ENCODE results near the gene CDT1. TPM values are rescaled to one million over a fixed set of nuclear protein-coding genes. Genes with fewer than 3 reads are reported as not detected.

The CDT1 gene
- total and polyA plus RNA-seq, 2 donors (not counting 1 experiment from before 2014, with no cell fraction given) = 1.3 to 3.6 TPM

DNA sequence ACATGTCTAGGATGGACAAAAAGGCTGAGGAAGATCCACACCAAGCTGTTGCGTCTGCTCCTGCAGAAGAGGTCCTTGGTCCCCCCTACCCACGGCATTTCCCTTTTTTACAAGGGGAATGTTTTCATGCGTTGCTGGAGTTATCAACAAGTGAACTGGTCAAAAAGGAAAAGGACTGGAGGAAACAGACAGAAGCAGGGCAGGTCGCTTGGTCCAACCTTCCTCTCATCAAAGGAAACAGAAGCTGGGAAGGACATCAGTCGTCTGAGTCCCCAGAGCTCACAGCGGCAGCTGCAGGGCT is 44.7 kb upstream of the CDT1 start:
- no peaks in the 10 kb centered on the region for H3K9me3 ChIP-seq (ENCODE audit: control insufficient read depth, insufficient read depth, low read depth, low read length)
- H3K27ac ChIP-seq (ENCODE audit: insufficient read depth, low read length) = no peak overlapping the region
- H3K4me3 ChIP-seq (replicated peaks in 1 of 4; ENCODE audit: control extremely low read depth in 1 of 4, insufficient read depth in 1 of 4, low read depth in 3 of 4, low read length in 4 of 4) = no peak overlapping the region
- peaks cover 21% of the 10 kb centered on the region for H3K4me1 ChIP-seq (ENCODE audit: control insufficient read depth, extremely low read depth, insufficient read depth, low read length)
- H4K20me1 ChIP-seq (ENCODE audit: control insufficient read depth, extremely low read depth, insufficient read depth, low read length) = no peaks in the 10 kb centered on the region
- H3K79me2 ChIP-seq (ENCODE audit: control insufficient read depth, insufficient read depth, low read length) = peaks cover 96% of the 10 kb centered on the region
- DNase-seq (ENCODE audit: low read depth in 2 of 2) = no peak
- TF ChIP-seq, protein P1, sequence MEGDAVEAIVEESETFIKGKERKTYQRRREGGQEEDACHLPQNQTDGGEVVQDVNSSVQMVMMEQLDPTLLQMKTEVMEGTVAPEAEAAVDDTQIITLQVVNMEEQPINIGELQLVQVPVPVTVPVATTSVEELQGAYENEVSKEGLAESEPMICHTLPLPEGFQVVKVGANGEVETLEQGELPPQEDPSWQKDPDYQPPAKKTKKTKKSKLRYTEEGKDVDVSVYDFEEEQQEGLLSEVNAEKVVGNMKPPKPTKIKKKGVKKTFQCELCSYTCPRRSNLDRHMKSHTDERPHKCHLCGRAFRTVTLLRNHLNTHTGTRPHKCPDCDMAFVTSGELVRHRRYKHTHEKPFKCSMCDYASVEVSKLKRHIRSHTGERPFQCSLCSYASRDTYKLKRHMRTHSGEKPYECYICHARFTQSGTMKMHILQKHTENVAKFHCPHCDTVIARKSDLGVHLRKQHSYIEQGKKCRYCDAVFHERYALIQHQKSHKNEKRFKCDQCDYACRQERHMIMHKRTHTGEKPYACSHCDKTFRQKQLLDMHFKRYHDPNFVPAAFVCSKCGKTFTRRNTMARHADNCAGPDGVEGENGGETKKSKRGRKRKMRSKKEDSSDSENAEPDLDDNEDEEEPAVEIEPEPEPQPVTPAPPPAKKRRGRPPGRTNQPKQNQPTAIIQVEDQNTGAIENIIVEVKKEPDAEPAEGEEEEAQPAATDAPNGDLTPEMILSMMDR (conservative IDR thresholded peaks at IDR 0.05 in 1 of 2, IDR thresholded peaks at IDR 0.05 in 1 of 2; ENCODE audit: low read depth in 1 of 2, low read length in 2 of 2) = no peak
- no peak for TF ChIP-seq EZH2 (IDR thresholded peaks at IDR 0.05; ENCODE audit: low read length, missing control alignments)
- no peak overlapping the region for H2AFZ ChIP-seq (ENCODE audit: low read length)
- H3K27me3 ChIP-seq (ENCODE audit: control insufficient read depth, insufficient read depth, low read length) = no peaks in the 10 kb centered on the region
- no peak overlapping the region for H3K9ac ChIP-seq (ENCODE audit: insufficient read depth, low read length)
- H3K4me2 ChIP-seq (ENCODE audit: extremely low read depth, insufficient read depth, low read length) = peak overlapping the region; percentile 40
- H3K36me3 ChIP-seq (ENCODE audit: control insufficient read depth, insufficient read depth, low read length) = peaks cover 6% of the 10 kb centered on the region

DNA sequence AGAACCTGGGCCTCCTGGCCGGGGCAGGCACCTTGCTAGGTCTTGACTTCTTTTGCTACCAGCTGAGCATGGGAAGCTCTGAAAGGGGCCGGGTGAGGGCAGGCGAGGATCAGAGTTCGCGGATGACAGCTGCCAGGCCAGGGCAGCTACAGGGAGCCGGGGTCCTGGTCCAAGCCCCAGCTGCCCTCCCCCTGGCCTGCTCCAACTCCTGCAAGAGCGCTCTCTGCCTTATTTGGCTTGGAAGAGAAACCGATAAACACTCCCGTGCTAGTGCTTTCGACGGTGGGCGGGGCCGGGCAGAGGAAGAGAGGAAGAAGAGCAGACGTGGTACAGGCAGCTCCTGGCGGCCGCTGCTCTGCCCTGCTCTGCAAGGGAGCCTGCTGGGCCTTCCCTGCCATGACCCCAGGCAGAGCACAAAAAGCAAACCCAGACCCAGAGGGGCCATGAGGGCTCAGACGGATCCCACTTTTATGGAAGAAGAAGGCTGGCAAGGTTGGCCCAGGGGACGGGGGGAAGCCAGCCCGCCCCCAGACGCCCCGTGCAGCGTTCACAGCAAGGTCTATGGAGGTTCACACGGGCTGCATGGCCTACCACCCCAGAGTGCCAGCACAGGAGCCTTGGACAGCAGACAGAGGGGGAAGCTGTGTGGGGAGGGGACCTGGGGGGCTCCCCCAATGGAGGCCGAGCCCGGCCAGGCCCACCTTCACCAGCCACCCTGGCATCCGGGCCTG is 44.2 kb upstream of the CDT1 start:
- peaks cover 7% of the 10 kb centered on the region for H3K36me3 ChIP-seq (ENCODE audit: control insufficient read depth, insufficient read depth, low read length)
- H2AFZ ChIP-seq (ENCODE audit: low read length) = no peak overlapping the region
- no peak overlapping the region for H3K27ac ChIP-seq (ENCODE audit: insufficient read depth, low read length)
- H3K27me3 ChIP-seq (ENCODE audit: control insufficient read depth, insufficient read depth, low read length) = no peaks in the 10 kb centered on the region
- H3K9me3 ChIP-seq (ENCODE audit: control insufficient read depth, insufficient read depth, low read depth, low read length) = no peaks in the 10 kb centered on the region
- H3K9ac ChIP-seq (ENCODE audit: insufficient read depth, low read length) = no peak overlapping the region
- peaks cover 19% of the 10 kb centered on the region for H3K4me1 ChIP-seq (ENCODE audit: control insufficient read depth, extremely low read depth, insufficient read depth, low read length)
- DNase-seq (ENCODE audit: low read depth in 2 of 2) = peak; percentile 28 to 70
- no peaks in the 10 kb centered on the region for H4K20me1 ChIP-seq (ENCODE audit: control insufficient read depth, extremely low read depth, insufficient read depth, low read length)
- H3K4me2 ChIP-seq (ENCODE audit: extremely low read depth, insufficient read depth, low read length) = peak overlapping the region; percentile 40
- H3K4me3 ChIP-seq (replicated peaks in 1 of 4; ENCODE audit: control extremely low read depth in 1 of 4, insufficient read depth in 1 of 4, low read depth in 3 of 4, low read length in 4 of 4) = no peak overlapping the region
- TF ChIP-seq, protein P1 (conservative IDR thresholded peaks at IDR 0.05 in 1 of 2, IDR thresholded peaks at IDR 0.05 in 1 of 2; ENCODE audit: low read depth in 1 of 2, low read length in 2 of 2) = no peak
- no peak for TF ChIP-seq EZH2 (IDR thresholded peaks at IDR 0.05; ENCODE audit: low read length, missing control alignments)
- peaks cover 96% of the 10 kb centered on the region for H3K79me2 ChIP-seq (ENCODE audit: control insufficient read depth, insufficient read depth, low read length)

DNA sequence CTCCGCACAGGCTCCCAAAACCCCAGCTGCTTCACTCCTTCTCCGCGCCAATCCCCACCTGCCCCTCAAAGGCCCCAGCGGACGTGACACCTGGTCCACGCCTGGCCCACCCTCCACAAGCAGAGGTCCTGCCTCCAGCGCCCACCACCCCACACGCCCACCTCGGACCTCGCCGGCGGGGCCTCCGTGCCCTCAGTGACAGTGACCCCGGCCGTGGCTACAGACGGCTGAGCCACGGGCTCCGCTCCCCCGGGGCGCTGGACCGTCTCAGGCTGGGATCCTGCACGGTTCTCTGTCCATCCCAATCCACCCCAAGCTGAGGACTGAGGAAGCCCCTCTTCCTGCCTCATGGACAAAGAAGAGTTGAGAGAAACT is 43.6 kb upstream of the CDT1 start:
- Histone ChIP-seq H2AFZ (ENCODE audit: low read length) (no peak overlapping the region), H3K9ac (ENCODE audit: insufficient read depth, low read length) (no peak overlapping the region), H3K79me2 (ENCODE audit: control insufficient read depth, insufficient read depth, low read length) (peaks cover 95% of the 10 kb centered on the region), H4K20me1 (ENCODE audit: control insufficient read depth, extremely low read depth, insufficient read depth, low read length) (no peaks in the 10 kb centered on the region), H3K36me3 (ENCODE audit: control insufficient read depth, insufficient read depth, low read length) (peaks cover 7% of the 10 kb centered on the region), H3K4me1 (ENCODE audit: control insufficient read depth, extremely low read depth, insufficient read depth, low read length) (peaks cover 19% of the 10 kb centered on the region), H3K27ac (ENCODE audit: insufficient read depth, low read length) (no peak overlapping the region), H3K4me3 (replicated peaks in 1 of 4; ENCODE audit: control extremely low read depth in 1 of 4, insufficient read depth in 1 of 4, low read depth in 3 of 4, low read length in 4 of 4) (no peak overlapping the region), H3K27me3 (ENCODE audit: control insufficient read depth, insufficient read depth, low read length) (no peaks in the 10 kb centered on the region), H3K9me3 (ENCODE audit: control insufficient read depth, insufficient read depth, low read depth, low read length) (no peaks in the 10 kb centered on the region), H3K4me2 (ENCODE audit: extremely low read depth, insufficient read depth, low read length) (no peak overlapping the region)
- TF ChIP-seq, protein P1 (conservative IDR thresholded peaks at IDR 0.05 in 1 of 2, IDR thresholded peaks at IDR 0.05 in 1 of 2; ENCODE audit: low read depth in 1 of 2, low read length in 2 of 2) = no peak
- no peak for TF ChIP-seq EZH2 (IDR thresholded peaks at IDR 0.05; ENCODE audit: low read length, missing control alignments)
- DNase-seq (ENCODE audit: low read depth in 2 of 2) = no peak
